ENCODE results near the gene CAPN7. TPM values are rescaled to one million over a fixed set of nuclear protein-coding genes. Genes with fewer than 3 reads are reported as not detected.
A peak's percentile ranks its signal among the peaks of the same experiment; 100 is the strongest.
"Not testable (repeated sequence)": the region's sequence is repeated elsewhere in the genome, so short reads cannot be mapped to it uniquely, and the experiment has no call there.

CAPN7 gene
- total RNA-seq, result 10 to 100 TPM; 15.7 to 23.9 (median 19.5) TPM
- 10 to 100 TPM in 1 of 2 donors, 1 to 10 TPM in 1; 7.1 to 17.2 TPM for polyA plus RNA-seq

DNA sequence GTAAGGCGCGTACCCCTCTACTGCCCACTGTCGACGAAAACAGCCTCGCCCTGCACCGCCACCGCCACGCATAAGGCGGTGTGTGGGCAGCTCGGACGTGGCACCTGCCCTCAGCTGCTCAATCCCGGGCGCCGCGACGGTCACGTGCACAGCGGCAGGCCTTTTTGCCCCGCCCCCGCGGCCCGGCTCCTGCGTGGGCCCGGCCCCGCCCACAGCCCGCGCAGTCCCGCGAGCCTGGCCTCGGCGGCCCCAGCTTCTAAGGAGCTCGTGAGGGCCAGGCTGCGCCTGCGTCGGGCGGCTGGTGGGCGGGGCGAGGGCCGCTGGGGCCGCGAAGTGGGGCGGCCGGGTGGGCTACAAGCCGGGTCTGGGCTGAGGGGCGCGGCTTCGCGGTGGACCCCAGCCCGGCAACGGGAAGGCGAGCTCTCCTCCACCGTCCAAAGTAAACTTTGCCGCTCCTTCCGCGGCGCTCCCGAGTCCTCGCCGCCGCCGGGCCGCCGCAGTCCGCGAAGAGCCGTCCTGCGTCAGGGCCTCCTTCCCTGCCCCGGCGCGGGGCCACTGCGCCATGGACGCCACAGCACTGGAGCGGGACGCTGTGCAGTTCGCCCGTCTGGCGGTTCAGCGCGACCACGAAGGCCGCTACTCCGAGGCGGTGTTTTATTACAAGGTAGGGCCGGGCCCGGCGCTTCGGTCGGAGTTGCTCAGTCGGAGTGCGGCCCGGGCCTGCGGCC is at the start of gene CAPN7:
TSS of gene CAPN7 (plus strand) at position 313 of the 728 bp plus-strand sequence. CDS start at position 563, 250 bp downstream.
- Histone ChIP-seq H3K4me3 (peak within 1 kb of the TSS; percentile 84 to 95 (median 90)), H3K27ac (peak within 1 kb of the TSS; percentile 95 to 99 (median 98)), H3K36me3 (peaks cover 0 to 5% (median 0%) of the 10 kb centered on the region in 3 donors), H3K9me3 (no peaks in the 10 kb centered on the region), H3K27me3 (no peaks in the 10 kb centered on the region), H3K4me1 (peaks cover 0 to 19% (median 16%) of the 10 kb centered on the region in 3 donors)
- WGBS, 2 donors, result 0% methylated on average over 69 to 92 of the region's 92 CpGs
- intact Hi-C loops (cut with DNase I), result loop anchor here in 1 of 3 donors (10.0 kb wide), 1 partner anchor 209 kb away; no protein-coding TSS in a partner anchor
- DNase-seq (peak; percentile 93 to 98 (median 96)), FAIRE-seq (no peak), ATAC-seq (peak; percentile 90 to 97 (median 96))
- TF ChIP-seq, protein P1, sequence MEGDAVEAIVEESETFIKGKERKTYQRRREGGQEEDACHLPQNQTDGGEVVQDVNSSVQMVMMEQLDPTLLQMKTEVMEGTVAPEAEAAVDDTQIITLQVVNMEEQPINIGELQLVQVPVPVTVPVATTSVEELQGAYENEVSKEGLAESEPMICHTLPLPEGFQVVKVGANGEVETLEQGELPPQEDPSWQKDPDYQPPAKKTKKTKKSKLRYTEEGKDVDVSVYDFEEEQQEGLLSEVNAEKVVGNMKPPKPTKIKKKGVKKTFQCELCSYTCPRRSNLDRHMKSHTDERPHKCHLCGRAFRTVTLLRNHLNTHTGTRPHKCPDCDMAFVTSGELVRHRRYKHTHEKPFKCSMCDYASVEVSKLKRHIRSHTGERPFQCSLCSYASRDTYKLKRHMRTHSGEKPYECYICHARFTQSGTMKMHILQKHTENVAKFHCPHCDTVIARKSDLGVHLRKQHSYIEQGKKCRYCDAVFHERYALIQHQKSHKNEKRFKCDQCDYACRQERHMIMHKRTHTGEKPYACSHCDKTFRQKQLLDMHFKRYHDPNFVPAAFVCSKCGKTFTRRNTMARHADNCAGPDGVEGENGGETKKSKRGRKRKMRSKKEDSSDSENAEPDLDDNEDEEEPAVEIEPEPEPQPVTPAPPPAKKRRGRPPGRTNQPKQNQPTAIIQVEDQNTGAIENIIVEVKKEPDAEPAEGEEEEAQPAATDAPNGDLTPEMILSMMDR (IDR thresholded peaks at IDR 0.05), result peak in 2 of 4 donors; percentile 16 to 34

DNA sequence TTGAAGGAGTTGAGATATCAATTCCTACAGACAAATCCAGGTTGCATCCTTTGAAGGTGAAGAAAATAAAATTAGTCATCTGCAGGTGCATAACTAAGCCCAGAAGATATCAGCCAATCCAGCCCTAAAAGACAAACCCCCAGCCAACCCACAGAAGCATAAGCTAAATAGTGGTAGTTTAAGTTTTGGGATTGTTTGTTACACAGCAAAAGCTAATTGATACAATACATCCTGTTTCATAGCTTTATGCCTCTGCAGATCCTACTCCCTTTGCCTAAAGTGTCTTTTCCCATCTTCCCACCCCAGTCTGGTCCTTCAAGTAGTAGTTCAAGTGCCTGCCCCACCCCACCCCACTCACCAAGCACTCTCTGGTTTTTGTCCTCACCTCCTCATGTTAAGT is 48.6 kb upstream of the CAPN7 start:
- H3K27me3 ChIP-seq, result no peaks in the 10 kb centered on the region
- intact Hi-C loops (cut with DNase I), result no loop called here
- TF ChIP-seq, protein P1 (IDR thresholded peaks at IDR 0.05), result no peak
- H3K9me3 ChIP-seq, result no peaks in the 10 kb centered on the region
- no peaks in the 10 kb centered on the region for H3K36me3 ChIP-seq
- ATAC-seq (no peak), DNase-seq (no peak), FAIRE-seq (no peak)
- no peak overlapping the region for H3K27ac ChIP-seq
- no peaks in the 10 kb centered on the region for H3K4me1 ChIP-seq
- H3K4me3 ChIP-seq, result no peak overlapping the region

DNA sequence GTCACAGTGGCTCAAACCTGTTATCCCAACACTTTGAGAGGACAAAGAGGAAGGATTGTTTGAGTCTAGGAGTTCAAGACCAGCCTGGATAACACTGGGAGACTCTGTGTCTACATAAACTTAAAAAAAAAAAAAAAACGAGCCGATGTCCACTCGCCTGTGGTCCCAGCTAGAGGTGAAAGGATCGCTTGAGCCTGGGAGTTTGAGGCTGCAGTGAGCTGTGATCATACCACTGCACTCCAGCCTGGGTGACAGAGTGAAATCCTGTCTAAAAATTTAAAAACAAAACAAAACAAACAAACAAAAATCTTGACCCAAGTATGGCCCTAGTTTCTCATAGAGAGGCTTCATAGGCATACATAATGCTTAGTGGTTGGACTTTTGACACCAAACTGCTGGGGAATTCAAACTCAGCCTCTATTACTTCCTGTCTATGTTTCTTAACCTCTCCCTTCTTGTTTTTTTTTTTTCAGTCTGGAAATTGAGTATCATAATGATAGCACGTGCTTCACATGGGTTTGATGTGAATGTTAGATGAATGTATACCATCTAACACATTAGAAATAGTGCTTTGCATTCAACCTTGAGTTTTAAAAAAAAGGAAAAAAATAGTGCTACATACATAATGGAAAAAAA is 46.4 kb upstream of the CAPN7 start:
- intact Hi-C loops (cut with DNase I), result no loop called here
- ATAC-seq (no peak), FAIRE-seq (no peak), DNase-seq (no peak)
- TF ChIP-seq, protein P1 (IDR thresholded peaks at IDR 0.05), result no peak
- WGBS, 2 donors, result 76 to 79% methylated on average over 5 of the region's 5 CpGs
- H3K36me3 ChIP-seq, result no peaks in the 10 kb centered on the region
- H3K27me3 ChIP-seq, result no peaks in the 10 kb centered on the region
- H3K4me3 ChIP-seq, result no peak overlapping the region
- H3K27ac ChIP-seq, result no peak overlapping the region
- H3K9me3 ChIP-seq, result no peaks in the 10 kb centered on the region
- H3K4me1 ChIP-seq, result no peaks in the 10 kb centered on the region

DNA sequence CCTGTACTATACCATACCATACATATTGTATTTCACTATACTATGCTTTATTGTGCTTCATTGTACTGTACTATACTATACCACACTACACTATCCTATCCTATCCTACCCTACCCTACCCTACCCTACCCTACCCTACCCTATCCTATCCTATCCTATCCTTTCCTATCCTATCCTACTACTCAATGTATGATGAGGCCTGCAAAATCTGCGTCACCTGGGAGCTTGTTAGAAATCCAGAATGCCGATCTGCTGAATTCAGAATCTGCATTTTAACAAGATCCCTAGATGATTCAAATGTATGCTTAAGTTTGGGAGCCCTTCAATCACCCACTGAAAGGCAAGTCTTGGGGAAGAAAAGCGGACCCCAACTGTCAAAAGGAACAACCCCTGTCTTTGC is 45.4 kb upstream of the CAPN7 start:
- no peaks in the 10 kb centered on the region for H3K9me3 ChIP-seq
- ATAC-seq (no peak), DNase-seq (no peak), FAIRE-seq (no peak)
- TF ChIP-seq, protein P1 (IDR thresholded peaks at IDR 0.05), result no peak
- no peaks in the 10 kb centered on the region for H3K36me3 ChIP-seq
- no peaks in the 10 kb centered on the region for H3K27me3 ChIP-seq
- no peak overlapping the region for H3K4me3 ChIP-seq
- no peak overlapping the region for H3K27ac ChIP-seq
- whole genome bisulfite sequencing, 2 donors, result 77 to 85% methylated on average over 3 of the region's 3 CpGs
- intact Hi-C loops (cut with DNase I), result no loop called here
- H3K4me1 ChIP-seq, result no peaks in the 10 kb centered on the region

- no peak overlapping the region for H3K4me3 ChIP-seq
- WGBS, 2 donors, result 61 to 68% methylated on average over 1 of the region's 1 CpG
- DNase-seq (no peak), FAIRE-seq (no peak), ATAC-seq (no peak)
- H3K9me3 ChIP-seq, result no peaks in the 10 kb centered on the region
- intact Hi-C loops (cut with DNase I), result no loop called here
- no peaks in the 10 kb centered on the region for H3K36me3 ChIP-seq
- H3K27me3 ChIP-seq, result no peaks in the 10 kb centered on the region
- H3K27ac ChIP-seq, result no peak overlapping the region
- no peaks in the 10 kb centered on the region for H3K4me1 ChIP-seq
- TF ChIP-seq, protein P1 (IDR thresholded peaks at IDR 0.05), result no peak
Measured at GRCh38 chr3:15161133-15161532, 44.9 kb upstream of the CAPN7 start.

DNA sequence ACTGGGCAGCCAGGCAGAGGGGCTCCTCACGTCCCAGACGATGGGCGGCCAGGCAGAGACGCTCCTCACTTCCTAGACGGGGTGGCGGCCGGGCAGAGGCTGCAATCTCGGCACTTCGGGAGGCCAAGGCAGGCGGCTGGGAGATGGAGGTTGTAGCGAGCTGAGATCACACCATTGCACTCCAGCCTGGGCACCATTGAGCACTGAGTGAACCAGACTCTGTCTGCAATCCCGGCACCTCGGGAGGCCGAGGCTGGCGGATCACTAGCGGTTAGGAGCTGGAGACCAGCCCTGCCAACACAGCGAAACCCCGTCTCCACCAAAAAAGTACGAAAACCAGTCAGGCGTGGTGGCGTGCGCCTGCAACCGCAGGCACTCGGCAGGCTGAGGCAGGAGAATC is 42.4 kb upstream of the CAPN7 start:
- 93 to 96% methylated on average over 11 to 21 of the region's 24 CpGs for WGBS, 2 donors
- H3K4me3 ChIP-seq; H3K27ac ChIP-seq; intact Hi-C loops (cut with DNase I); FAIRE-seq; H3K36me3 ChIP-seq; DNase-seq; H3K4me1 ChIP-seq; H3K9me3 ChIP-seq; H3K27me3 ChIP-seq; ATAC-seq: not testable (repeated sequence)

Measured in pancreas (tissue), 10 donors.